Psoas muscle (tissue), 8 donors: Measurements from ENCODE around the gene RBMS3. TPM values are rescaled to one million over a fixed set of nuclear protein-coding genes. Genes with fewer than 3 reads are reported as not detected.

ENCODE experiments used
- ATAC-seq, 4 donors: fragments of 200-7000 bp; cut with Tn5 transposase; one replicate each; pipeline ENCODE4 v1.9.1; 2020; ENCODE audit warnings: moderate library complexity in 3 of 4, mild to moderate bottlenecking in 2 of 4
- DNase-seq, 2 donors: peaks; one replicate each; pipeline ENCODE4 v3.0.0-alpha.2; 2020
- H3K27ac ChIP-seq: fragments of 200-600 bp; one replicate; pipeline ENCODE4 v1.8.0; 2022
- H3K27me3 ChIP-seq, 3 donors: fragments of 200-600 bp in 1 of 3; one replicate each; pipeline versions ENCODE4 v1.6.1 to v1.8.0; 2013 to 2022; ENCODE audit warnings: low read length in 2 of 3, mild to moderate bottlenecking in 2 of 3, moderate library complexity in 1 of 3; ENCODE audit not compliant: insufficient read depth in 3 of 3
- H3K36me3 ChIP-seq, 2 donors: fragments of 200-600 bp in 1 of 2; one replicate each; pipeline versions ENCODE4 v1.6.1 to v1.8.0; 2013 to 2022; ENCODE audit warnings: low read depth in 1 of 2, mild to moderate bottlenecking in 1 of 2, moderate library complexity in 1 of 2; ENCODE audit not compliant: insufficient read depth in 1 of 2
- H3K4me1 ChIP-seq: fragments of 200-600 bp; one replicate; pipeline ENCODE4 v1.8.0; 2022
- H3K4me3 ChIP-seq: fragments of 200-600 bp; one replicate; pipeline ENCODE4 v1.8.0; 2022; ENCODE audit warnings: mild to moderate bottlenecking
- H3K9me3 ChIP-seq: fragments of 200-600 bp; one replicate; pipeline ENCODE4 v1.8.0; 2022
- WGBS, 3 donors: extraction: QIAGEN DNeasy Blood & Tissue Kit; methylation state at CpG; one replicate each; pipeline versions ENCODE4 v1.1.6 to v1.1.7; 2013; 5-methylcytosine and 5-hydroxymethylcytosine counted together
- intact Hi-C, 2 donors: fragments of 100-400 bp; cut with DNase I; formaldehyde crosslinking; loops; one replicate each; pipeline versions ENCODE4 v1.11.0 to v1.14.2; 2022
- polyA plus RNA-seq, 3 donors: library from polyadenylated mRNA; stranded (reverse); fragments of 200-250 nt; gene quantifications; one replicate each; pipeline ENCODE4 v1.2.3, GENCODE V29; 2013
- total RNA-seq, 4 donors: library from RNA; stranded (reverse); fragmentation: NEBNext Ultra II Directional in 2 of 4; extraction: Animal tissue kit (Norgen Biotek cat#: 25700) in 2 of 4; gene quantifications; one replicate each; pipeline versions ENCODE4 v1.2.1 to v1.2.4, GENCODE V29; 2021 to 2023
- TF ChIP-seq, protein P1 (sequence below): fragments of 200-600 bp; IDR thresholded peaks from one replicate; pipeline ENCODE4 v1.8.0; 2022; ENCODE audit warnings: antibody characterized with exemption
- donor health status: healthy with polysubstance abuse.
- donor health status: DM: no; HTN: no; CAD: no; lungs with moderate emphysema.
- donor health status: Bipolar disorder and iron deficiency.
- donor health status: healthy.
- donor health status: DM: yes; HTN: yes; CAD: no.
- donor health status: DM: no; HTN: no; CAD: no.
- donor health status: DM: no; HTN: no; CAD: no.
- donor health status: DM: yes; HTN: yes; CAD: no.

Gene RBMS3
- total and polyA plus RNA-seq, 7 donors: 3.8 to 34.5 (median 23.5) TPM

DNA sequence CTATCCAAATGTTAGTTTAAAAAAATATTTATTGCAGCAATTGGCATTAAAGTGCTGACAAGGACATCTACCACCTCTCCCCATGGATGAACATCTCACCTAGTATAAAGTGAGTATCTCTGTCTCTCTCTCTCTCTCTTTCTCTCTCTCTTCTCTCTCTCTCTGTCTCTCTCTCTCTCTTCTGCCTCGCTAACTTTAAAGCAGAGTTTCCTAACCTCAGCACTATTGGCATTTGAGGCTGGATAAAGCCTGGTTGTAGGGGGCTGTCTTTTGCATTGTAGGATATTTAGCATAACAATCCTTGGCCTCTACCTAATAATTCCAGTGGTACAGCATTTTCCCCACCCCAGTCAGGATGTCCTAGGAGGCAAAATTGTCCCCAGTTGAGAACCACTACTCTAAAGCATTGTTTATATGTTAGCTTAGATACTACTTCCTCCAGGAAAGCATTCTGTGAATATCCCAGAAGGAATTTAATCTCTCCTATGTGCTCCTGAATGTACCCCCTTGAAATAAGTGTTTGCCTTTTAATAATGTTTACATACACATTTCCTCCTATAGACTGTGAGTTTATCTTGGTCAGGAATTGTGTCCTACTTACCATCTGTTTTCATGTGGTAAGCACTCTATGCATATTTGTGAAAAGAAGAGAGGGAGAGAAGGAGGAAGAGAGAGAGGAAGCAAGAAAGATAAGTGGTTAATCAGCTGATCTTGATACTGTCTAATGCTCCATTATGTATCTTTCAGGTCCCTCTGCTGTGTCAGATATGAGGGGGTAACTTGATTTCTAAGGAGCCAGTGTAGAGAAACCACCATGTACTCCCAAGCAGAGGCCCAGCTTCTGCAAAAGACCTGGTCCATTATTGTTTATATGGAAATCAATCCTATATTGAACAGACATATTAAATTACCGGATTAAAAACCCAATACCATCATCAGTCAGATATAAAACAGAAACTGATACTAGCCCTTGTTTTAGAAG, 346.6 kb downstream of the RBMS3 start:
- Histone ChIP-seq H3K27ac (no peak overlapping the region), H3K4me3 (no peak overlapping the region), H3K9me3 (no peaks in the 10 kb centered on the region), H3K4me1 (peaks cover 4% of the 10 kb centered on the region), H3K27me3 (no peaks in the 10 kb centered on the region), H3K36me3 (no peaks in the 10 kb centered on the region)
- TF ChIP-seq, protein P1, sequence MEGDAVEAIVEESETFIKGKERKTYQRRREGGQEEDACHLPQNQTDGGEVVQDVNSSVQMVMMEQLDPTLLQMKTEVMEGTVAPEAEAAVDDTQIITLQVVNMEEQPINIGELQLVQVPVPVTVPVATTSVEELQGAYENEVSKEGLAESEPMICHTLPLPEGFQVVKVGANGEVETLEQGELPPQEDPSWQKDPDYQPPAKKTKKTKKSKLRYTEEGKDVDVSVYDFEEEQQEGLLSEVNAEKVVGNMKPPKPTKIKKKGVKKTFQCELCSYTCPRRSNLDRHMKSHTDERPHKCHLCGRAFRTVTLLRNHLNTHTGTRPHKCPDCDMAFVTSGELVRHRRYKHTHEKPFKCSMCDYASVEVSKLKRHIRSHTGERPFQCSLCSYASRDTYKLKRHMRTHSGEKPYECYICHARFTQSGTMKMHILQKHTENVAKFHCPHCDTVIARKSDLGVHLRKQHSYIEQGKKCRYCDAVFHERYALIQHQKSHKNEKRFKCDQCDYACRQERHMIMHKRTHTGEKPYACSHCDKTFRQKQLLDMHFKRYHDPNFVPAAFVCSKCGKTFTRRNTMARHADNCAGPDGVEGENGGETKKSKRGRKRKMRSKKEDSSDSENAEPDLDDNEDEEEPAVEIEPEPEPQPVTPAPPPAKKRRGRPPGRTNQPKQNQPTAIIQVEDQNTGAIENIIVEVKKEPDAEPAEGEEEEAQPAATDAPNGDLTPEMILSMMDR: no peak
- intact Hi-C loops: no loop called here
- ATAC-seq: no peak
- no peak for DNase-seq
- WGBS, 3 donors: 88 to 89% (median 89%) methylated on average over 2 of the region's 2 CpGs

DNA sequence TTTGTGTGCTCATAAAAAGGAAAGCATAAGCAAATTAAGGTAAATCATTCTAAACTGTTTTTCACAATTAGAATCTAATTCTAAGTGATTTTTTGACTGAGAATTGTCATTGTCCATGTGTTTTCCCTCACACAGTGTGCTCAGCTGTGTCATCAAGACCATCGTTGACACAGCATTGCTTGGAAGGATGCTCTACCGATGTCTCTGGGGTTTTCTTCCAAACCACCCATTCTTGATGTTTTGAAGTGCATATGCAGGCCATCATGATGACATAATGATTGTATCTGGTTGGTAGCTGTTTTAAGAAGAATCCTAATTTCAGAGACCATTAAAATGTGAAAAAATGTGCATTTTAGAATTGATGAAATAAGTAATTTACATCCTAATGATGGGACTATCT, 347.9 kb downstream of the RBMS3 start:
- TF ChIP-seq, protein P1: no peak
- no peaks in the 10 kb centered on the region for H3K27me3 ChIP-seq
- H3K9me3 ChIP-seq: no peaks in the 10 kb centered on the region
- no peaks in the 10 kb centered on the region for H3K36me3 ChIP-seq
- WGBS, 3 donors: 42 to 61% (median 53%) methylated on average over 2 of the region's 2 CpGs
- H3K4me1 ChIP-seq: peaks cover 4% of the 10 kb centered on the region
- no peak overlapping the region for H3K27ac ChIP-seq
- H3K4me3 ChIP-seq: no peak overlapping the region
- ATAC-seq: no peak
- DNase-seq: no peak
- intact Hi-C loops: no loop called here

DNA sequence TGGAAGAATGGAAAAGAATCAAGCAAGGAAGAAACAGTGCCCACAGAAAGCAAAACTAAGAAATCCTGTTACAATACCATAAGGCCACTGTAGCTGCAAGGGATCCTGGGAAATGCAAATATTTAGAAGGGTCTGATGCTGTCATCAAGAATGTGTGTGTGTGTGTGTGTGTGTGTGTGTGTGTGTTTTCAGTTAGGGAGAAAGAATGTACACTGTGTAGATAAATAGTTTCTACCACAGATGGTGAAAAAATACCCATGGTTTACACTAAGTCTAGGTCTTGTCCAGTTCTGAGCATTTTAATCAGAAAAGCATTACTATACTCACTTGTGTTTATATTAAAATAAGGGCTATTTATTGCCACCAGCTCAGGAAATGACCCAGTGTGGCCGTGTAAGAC, 355.0 kb downstream of the RBMS3 start:
- Histone ChIP-seq H3K27me3 (no peaks in the 10 kb centered on the region), H3K9me3 (no peaks in the 10 kb centered on the region), H3K27ac (no peak overlapping the region), H3K36me3 (peaks cover 0 to 2% of the 10 kb centered on the region in 2 donors), H3K4me1 (peaks cover 35% of the 10 kb centered on the region), H3K4me3 (no peak overlapping the region)
- intact Hi-C loops: no loop called here
- TF ChIP-seq, protein P1: no peak
- DNase-seq: no peak
- 6 to 31% (median 6%) methylated on average over 1 of the region's 1 CpG for WGBS, 3 donors
- no peak for ATAC-seq

DNA sequence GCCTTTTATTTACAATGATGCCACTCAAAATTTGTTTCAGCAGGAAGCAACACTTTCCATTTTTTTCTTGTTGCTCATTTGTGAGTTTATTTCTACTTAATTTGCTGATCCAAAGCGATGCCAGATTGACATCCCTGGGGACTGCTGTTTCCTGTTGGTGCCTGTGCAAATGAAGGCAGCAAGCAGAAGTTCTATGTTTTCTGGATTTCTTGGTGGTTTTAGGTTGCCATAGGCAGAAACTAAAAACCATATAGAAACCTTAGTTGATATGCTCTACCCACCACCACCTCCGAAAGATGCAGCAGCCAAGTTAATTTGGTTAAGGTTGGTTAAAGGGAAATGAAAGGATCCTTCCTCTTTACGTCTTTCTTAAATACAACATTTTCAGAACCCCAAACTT, 356.2 kb downstream of the RBMS3 start:
- TF ChIP-seq, protein P1: no peak
- intact Hi-C loops: no loop called here
- H3K4me3 ChIP-seq: no peak overlapping the region
- H3K27ac ChIP-seq: no peak overlapping the region
- ATAC-seq (no peak), DNase-seq (peak in 1 of 2 donors; percentile 26)
- H3K27me3 ChIP-seq: no peaks in the 10 kb centered on the region
- H3K36me3 ChIP-seq: peaks cover 0 to 2% of the 10 kb centered on the region in 2 donors
- H3K9me3 ChIP-seq: no peaks in the 10 kb centered on the region
- WGBS, 3 donors: 69 to 79% (median 74%) methylated on average over 3 of the region's 3 CpGs
- peaks cover 46% of the 10 kb centered on the region for H3K4me1 ChIP-seq
